Breast epithelium (tissue), 3 donors: Measurements from ENCODE around the gene PREP.

Experiments
- CTCF ChIP-seq, 3 donors: fragments of 450-650 bp; IDR thresholded peaks; one replicate each; pipeline ENCODE4 v1.5.1; 2016 to 2017; ENCODE audit warnings: antibody characterized with exemption in 3 of 3, mild to moderate bottlenecking in 3 of 3, moderate library complexity in 3 of 3
- POLR2AphosphoS5 ChIP-seq, 3 donors: sonication (generic); formaldehyde crosslinking; IDR thresholded peaks; one replicate each; pipeline ENCODE4 v1.6.1; 2017; ENCODE audit warnings: antibody characterized with exemption in 3 of 3

- no peak for TF ChIP-seq CTCF (IDR thresholded peaks at IDR 0.05)
- TF ChIP-seq POLR2AphosphoS5 (IDR thresholded peaks at IDR 0.05), result peak in 1 of 3 donors; percentile 10
Observed at GRCh38 chr6:105373481-105373880, 29.4 kb downstream of the PREP start.
